Activated CD4-positive, CD25-positive, alpha-beta regulatory T cell treated with anti-CD3 and anti-CD28 coated beads, Interleukin-2, amount 50 U/mL, for 16 hours (primary cell): ENCODE results near the gene TFDP1.

Experiments used
- DNase-seq: peaks from one replicate; pipeline ENCODE4 v3.0.0-alpha.2; 2020; ENCODE audit warnings: low read depth, low spot score

TFDP1 gene, protein sequence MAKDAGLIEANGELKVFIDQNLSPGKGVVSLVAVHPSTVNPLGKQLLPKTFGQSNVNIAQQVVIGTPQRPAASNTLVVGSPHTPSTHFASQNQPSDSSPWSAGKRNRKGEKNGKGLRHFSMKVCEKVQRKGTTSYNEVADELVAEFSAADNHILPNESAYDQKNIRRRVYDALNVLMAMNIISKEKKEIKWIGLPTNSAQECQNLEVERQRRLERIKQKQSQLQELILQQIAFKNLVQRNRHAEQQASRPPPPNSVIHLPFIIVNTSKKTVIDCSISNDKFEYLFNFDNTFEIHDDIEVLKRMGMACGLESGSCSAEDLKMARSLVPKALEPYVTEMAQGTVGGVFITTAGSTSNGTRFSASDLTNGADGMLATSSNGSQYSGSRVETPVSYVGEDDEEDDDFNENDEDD

DNA sequence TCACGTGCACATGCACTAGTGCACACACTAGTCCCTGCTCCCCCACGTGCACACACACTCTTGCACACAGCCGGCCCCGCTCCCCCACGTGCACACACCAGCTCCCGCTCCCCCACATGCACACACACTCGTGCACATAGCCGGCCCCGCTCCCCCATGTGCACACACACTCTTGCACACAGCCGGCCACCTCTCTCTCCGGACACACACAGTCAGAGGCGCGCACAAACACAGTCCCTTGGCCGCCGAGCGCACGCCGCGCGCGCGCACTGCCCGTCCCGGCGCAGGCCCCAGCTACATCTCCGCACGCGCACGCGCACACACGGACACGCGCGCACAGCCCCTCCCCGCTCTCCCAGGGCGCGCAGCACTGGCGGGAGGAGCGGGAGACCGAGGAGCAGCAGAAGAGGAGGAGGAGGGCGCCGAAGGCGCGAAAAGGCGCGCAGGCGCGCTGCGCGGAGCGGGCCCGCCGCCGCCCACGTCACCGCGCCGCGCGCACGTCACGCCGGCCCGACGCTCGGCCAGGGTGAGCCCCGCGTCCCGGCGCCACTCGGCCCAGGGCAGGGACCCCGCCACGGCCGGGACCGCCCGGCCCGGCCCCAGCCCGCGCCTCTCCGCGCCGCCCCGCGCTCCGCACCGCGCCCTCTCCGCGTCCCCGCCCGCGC lies at the start of gene TFDP1:
Gene TFDP1 (plus strand): TSS at position 549 of the 665 bp plus-strand sequence. CDS start 1,085 bp downstream, outside the sequence.
- no peak for DNase-seq

DNA sequence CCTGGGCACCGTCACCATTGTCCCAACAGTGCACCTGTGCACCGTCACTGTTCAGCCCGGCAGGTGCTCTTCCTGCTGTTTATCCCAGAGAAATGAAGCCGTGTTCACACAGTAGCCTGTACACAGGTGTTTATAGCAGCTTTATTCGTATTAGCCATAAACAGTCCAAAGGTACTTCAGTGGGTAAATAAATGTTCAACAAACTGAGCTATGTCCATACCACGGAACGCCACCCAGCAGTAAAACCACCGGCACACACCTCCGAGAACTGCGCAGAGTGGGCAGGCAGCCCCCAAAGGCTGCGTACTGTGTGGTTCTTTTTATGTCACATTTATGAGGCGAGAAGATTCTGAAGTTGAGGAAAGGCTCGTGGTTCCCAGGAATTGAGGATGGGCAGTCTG lies 49.2 kb upstream of the TFDP1 start:
- no peak for DNase-seq

DNA sequence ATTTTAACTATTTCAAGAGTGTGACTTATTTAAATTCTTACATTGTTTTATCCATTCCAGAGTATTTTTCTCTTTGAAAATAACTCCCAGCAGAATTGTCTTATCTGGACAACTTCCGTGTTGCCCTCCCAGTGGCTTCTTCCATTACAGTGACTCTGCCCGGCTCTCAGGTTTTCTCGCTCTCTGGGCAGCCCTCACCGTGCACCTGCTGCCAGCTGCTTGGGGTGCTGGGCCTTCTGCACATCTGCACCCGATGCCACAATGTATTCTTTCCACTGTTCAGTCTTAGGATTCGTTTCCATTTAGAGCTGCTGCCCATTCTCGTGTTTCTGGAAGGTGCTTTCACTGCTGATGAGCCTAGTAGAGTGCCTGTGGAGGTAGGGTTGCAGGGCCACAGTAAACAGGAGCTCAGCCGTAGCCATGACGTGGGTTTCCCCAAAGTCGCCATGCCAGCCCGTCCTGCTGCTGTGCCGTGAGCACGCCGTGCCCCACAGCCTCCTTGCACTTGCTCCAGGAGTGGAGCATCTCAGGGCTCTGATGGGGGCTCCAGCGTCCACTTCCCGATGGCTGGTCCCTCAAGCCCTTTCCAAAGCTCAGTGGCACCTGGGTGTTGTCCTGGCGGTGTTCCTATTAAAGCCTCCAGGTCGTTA lies 48.0 kb upstream of the TFDP1 start:
- no peak for DNase-seq

DNA sequence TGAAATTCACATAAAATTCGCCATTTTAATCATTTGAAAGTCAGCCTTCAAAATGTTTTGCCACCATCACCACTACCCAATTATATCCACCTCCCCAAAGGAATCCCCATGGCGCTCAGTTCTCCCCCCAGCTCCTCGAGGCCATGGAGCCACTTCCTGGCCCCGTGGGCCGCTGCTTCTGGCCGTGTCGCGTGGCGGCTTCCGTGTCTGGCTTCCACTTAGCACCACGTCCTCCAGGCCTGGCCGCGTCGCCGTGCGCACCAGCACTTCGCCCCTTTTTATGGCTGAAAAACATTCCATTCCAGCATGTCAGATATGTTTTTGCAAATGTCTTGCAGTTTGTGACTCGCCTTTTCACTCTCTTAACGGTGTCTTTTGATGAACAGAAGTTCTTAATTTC lies 47.3 kb upstream of the TFDP1 start:
- no peak for DNase-seq

DNA sequence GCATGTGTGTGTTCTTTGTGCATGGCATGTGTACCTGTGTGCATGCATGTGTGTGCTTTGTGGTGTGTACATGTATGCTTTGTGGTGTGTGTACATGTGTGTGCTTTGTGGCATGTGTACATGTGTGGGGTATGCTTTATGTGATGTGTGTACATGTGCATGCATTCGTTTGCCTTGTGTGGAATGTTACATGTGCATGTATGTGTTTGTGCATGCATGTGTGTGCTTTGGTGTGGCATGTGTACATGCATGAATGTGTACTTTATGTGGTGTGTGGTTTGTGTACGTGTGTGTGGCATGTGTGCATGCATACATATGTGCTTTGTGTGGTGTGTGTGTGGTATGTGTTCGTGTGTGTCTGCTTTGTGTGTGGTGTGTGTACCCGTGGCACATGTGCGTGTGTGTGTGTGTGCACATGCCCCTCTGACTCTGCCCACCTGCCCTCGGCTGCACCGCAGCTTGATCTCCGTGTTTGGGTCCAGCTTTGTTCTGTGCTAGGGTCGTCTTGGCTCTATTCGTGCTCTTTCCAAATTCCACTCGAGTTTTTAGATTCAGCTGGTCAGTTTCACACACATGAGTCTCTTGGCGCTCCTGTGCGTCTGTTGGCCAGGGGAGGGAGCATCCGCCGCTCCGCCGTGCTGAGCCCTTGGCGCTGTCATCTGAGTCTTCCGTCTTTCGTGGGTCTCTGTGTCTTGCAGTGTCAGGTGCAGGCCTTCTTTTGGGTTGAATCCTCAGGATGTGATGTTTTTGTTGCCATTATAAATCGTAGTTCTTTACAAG lies 46.5 kb upstream of the TFDP1 start:
- no peak for DNase-seq

DNA sequence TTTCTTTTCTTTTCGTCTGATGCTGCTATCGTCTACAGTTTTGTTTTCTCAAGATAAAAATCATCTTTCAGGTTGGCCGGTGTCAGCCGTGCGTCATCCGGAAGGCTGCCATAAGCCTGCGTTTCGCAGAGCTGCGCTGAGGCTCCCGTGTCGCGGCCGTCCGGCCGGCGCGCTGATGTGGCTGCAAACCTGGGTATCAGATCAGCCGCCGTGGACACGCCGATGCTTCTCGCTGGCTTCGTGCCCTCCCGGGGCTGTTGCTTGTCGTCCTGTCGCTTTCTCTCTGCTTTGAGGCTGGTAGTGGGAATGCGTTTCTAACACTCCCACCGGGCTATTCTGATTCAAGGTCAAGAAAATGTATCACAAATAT lies 45.9 kb upstream of the TFDP1 start:
- DNase-seq, result no peak

DNA sequence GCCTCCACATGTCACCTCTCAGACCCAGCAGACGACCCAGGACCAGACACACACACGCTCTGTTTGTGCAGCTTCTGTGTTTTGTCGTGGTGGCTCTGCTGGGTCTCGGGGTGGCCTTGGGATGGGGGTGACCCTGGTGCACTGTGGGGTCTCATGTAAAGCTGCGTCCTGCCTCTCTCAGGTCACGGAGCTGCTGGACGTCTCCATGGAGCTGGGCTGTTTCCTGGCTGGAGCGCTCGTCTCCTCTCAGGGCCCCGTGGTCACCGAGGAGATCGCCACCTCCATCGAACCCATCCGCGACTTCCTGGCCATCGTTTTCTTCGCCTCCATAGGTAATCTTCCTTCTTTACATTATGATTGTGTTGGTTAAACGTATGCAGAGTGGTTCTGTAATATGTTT lies 45.4 kb upstream of the TFDP1 start:
- DNase-seq, result no peak

DNA sequence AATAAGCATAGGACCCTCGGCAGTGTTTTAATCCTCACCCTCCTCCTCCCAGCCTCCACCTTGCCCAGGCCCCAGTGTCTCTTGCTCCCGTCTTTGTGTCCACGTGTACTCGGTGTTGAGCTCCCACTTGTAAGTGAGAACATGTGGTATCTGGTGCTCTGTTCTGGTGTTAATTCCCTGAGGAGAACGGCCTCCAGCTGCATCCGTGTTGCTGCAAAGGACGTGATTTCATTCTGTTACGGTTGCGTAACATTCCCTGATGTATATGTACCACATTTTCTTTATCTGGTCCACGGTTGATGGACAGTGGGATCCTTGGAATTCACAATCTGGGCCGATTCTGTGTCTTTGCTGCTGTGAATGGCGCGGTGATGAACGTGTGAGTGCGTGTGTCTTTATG lies 44.7 kb upstream of the TFDP1 start:
- DNase-seq, result no peak

DNA sequence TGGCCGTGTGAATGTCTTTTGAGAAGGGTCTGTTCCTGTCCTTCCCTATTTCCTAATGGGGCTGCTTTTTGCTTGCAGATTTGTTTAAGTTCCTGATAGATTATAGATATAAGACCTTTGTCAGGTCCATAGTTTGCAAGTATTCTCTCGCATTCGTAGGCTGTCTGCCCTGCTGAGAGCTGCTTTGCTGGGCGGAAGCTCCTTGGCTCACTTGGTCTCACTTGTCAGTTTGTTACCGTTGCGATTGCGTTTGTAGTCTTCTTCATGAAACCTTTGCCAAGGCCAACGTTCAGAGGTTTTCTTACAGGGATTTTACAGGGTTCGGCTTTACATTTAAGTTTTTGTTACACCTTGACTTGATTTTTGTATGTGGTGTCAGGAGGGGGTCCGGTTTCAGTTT lies 44.0 kb upstream of the TFDP1 start:
- DNase-seq, result no peak

DNA sequence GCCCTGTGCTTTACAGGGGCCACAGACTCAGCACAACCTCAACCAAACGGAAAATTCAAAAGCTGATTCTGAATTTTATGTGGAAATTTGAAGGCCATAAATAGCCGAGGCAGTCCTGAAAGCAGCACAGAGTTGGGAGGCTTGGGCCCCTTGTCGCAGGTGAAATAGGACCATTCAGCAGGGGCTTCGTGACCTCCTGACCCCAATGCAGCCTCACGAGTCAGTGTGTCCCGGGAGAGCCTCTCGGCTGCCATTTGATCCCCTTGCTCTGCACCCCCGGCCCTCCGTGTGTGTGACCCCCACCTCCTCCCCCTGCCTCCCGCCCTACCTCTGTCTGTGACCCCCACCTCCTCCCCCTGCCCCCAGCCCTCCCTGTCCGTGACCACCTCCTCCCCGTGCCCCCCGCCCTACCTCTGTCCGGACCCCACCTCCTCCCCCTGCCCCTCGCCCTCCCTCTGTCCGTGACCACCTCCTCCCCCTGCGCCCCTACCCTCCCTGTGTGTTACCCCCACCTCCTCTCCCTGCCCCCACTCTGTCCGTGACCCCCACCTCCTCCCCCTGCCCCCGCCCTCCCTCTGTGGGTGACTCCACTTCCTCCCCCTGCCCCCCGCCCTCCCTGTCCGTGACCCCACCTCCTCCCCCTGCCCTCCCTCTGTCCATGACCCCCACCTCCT lies 41.7 kb upstream of the TFDP1 start:
- DNase-seq, result no peak

DNA sequence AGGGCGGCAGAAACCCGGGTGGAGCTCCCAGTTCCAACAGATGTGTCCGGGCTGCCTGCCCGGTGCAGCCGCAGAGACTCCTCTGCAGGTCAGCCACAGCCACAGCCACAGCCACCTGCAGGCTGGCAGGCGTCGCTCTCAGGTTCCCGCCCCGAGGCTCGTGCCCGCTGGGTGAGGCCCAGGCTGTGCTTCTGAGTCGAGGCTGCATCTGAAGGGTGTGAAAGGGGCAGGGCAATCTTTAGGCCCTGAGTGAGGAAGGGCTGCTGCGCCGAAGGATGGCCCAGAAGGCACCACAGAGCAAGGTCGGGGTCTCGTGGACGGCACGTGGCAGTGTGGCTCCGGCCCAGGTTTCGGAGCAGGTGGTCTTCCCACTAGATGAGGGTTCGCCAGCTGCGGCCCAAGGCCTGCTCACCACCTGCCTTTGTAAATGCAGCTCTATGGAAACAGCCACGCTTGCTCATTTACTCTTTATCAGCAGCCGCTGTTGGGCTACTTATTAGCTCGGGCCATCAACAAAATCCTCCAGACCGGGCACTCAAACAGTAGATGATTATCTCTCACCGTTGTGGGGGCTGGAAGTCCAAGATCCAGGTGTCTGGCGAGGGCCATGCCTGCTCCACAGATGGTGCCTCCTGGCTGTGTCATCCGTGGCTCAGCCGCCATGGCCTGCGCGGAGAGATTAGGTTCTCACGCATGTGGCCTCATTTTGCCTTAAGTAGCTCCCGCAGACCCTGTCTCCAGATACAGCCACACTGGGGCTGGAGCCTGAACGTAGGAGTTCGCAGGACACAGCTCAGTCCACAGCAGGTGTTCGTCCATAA lies 40.3 kb upstream of the TFDP1 start:
- no peak for DNase-seq

DNA sequence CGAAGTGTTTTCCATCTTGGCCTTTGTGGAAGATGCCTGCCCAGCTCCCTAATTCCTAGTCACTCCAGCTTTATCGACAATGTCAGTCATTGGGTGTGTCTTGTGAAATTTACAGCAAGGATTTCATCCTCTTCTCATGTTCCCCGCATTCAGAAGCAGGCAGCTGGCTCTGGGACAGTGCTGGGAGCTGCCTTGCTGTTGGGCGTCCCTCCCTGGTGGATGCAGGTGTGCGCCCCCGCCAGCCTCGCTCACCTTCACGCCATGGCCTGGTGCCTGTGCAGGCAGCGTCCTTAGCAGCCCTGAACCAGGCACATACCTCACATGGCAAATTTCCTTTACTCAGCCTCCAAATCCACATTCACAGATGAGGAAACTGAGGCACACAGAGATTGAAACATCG lies 39.7 kb upstream of the TFDP1 start:
- DNase-seq, result no peak

DNA sequence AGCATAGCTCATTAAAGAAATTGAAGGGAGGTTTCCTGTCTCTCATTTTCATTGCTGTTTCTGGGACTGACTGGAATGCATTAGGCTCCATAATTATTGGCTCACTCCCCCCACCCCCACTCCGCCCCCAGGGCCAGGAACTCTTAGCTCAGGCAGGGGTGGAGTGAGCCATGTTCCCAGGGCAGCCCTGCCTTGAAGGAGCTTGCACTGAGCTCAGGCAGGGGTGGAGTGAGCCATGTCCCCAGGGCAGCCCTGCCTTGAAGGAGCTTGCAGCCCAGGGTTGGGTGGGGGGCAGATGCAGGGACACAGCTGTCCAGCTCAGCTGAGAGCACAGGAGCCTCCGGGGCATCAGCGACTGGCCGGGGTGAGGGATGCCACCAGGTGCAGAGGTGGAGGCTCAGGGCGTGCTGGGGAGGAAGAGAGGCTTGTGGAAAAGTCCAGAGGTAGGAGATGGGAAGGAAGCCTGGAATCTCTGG lies 39.1 kb upstream of the TFDP1 start:
- no peak for DNase-seq

DNA sequence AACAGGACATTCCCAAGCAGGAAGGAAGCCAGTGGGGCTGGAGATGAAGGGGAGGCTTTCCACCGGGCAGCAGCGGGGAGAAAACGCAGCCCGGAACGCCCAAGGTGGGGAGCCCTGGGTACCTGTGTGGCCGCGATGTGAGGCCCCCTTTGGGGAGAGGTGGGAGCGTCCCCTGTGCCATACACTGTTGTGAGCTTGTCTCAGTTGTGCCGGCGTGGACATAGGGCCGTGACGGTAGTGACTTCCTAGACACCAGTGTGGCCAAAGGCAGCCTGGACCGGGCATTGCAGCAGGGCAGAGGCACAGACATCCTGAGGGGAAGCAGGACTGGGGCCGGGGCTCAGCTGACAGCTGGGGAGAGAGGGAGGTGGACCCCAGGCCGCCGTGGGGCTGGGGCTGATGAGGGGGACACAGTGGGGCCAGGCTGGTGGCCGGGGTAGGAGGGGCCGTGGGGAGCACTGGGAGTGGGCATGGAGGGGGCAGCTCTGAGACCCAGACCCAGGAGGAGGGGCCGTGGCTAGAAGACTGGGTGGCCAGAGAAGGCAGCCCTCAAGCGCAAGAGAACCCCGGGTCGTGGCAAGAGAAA lies 38.5 kb upstream of the TFDP1 start:
- DNase-seq, result no peak

DNA sequence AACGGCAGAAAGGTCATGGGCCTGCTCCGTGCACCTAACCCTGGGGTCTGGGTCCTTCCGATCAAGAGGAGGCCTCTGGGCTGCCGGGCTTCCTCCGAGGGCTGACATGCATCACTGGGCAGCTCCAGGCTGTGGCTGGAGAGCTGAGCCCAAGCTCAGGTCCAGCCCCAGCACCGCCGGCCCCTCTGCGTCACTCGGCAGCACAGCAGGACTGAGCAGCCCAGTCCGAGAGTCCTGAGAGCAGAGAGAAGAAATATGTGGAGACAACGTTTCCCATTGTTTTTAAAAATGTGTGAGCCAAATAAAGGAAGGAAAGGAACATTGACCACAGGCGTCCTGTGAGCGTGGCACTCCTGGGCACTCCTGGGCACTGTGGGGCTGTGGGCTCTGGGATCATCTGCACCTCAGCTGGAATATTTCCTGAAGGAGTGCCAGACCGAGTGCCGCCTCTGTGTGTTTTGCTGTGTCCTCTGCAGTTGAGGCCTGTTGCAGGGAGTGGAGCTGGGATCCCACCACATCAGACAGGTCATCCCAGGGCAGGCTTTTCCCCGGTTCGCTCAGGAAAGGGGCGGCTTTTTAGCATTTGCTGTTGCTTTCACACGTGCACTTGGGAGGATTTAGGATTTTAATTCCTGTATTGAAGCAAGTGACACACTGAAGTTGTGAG lies 37.8 kb upstream of the TFDP1 start:
- DNase-seq, result no peak

DNA sequence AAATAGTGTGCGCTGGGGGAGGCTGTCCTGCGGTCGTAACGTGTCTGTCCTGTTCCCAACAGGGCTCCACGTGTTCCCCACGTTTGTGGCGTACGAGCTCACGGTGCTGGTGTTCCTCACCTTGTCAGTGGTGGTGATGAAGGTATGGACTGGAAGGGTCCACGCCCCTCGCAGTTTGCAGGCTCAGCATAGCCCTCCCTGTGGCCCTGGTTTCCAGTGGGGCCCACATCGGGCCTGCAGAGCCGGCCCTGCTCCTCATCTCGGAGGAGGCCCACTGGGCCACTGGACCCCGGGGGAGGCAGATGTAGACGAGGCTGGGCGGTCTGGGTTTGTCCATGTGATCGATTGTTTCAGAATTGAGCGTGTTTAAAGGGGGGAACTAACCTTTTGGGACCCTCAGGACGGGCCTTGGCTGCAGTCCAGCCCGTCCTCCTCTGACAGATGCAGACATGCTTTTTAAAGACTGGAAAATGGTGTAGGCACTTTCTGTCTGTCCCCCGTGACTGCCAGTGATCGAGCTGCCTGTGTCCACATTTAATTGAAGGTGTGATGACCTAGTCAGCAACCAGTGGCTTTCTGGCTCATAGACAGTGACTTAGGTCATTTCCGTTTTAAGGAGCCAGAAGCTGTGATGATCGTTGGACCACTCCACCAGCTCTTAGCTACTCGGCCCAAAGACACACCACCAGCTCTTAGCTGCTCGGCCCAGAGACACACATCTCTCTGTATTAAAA lies 37.1 kb upstream of the TFDP1 start:
- DNase-seq, result no peak

DNA sequence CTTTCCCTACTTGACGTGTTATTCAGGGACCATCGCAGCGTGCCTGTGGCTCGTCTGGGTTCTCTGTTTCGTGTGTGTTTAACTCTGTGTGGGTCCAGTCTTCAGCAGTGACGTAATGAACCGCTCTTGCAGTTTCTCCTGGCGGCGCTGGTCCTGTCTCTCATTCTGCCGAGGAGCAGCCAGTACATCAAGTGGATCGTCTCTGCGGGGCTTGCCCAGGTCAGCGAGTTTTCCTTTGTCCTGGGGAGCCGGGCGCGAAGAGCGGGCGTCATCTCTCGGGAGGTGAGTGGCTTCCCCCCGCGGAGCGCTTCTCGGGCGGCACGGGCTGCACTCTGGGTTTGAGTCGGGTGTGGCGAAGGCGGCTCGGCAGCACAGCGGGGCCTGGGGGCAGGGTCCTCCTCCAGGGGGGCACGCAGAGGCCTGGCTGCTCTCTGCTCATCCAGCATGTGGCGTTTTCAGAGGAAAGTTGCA lies 36.3 kb upstream of the TFDP1 start:
- no peak for DNase-seq

DNA sequence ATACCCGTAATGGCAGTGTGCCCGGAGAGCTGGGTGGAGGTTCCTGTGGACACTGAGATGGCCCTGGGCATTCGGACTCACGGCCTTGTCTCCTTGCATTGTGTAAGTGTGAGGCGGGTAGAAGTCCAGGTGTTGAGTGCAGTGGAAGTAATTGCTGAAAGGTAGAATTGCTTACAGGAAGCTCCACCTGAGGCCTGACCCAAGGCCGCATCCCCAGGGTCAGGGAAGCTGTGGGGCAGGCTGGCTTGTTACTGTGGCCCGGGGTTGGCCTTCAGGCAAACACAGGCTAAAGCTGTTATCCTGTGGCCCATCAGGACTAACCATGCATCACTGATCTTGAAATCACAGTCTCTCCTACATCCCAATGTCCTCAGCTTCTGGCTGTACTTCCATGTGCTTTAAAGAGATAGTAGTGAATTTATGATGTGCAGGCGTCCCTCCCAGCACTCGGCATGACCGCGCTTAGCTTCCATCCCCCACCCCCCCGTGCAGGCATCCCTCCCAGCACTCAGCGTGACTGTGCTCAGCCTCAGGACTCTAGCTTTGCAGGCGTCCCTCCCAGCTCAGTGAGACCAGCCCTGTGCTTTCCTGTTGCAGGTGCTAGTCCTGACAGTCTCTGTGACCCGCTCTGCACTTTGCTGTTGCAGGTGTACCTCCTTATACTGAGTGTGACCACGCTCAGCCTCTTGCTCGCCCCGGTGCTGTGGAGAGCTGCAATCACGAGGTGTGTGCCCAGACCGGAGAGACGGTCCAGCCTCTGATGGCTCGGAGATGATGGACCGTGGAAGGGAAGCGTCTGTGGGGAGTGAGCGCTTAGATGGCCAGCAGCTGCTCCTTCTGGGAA lies 35.6 kb upstream of the TFDP1 start:
- DNase-seq, result no peak
